ENCODE measurements around the gene TMEM150B. TPM values are rescaled to one million over a fixed set of nuclear protein-coding genes. Genes with fewer than 3 reads are reported as not detected.

TMEM150B gene
- total and polyA plus RNA-seq, 9 of the 15 experiments (the other 6 are each of a cell fraction or from before 2014, with no cell fraction given) = 0.47 to 1.3 (median 0.74) TPM; not detected in 2

GRCh38 chr19:55276720-55277430 is 48.3 kb downstream of the TMEM150B start (continued):
- TF ChIP-seq MGA (IDR thresholded peaks at IDR 0.05) (no peak), MIER1 (IDR thresholded peaks at IDR 0.05; ENCODE audit: low read depth) (no peak)

Measured in K562 (cell line).